Left ventricle myocardium inferior (tissue), 1 donor: ENCODE measurements around the gene GBF1. TPM values are rescaled to one million over a fixed set of nuclear protein-coding genes. Genes with fewer than 3 reads are reported as not detected.

ENCODE experiments used
- DNase-seq: peaks from one replicate; pipeline ENCODE4 v3.0.0-alpha.2; 2020
- H3K27ac ChIP-seq: fragments of 200-600 bp; replicated peaks from 2 replicates; pipeline ENCODE4 v1.8.0; 2021
- H3K27me3 ChIP-seq: fragments of 200-600 bp; 2 replicates; pipeline ENCODE4 v1.8.0; 2021; ENCODE audit warnings: low read depth
- H3K36me3 ChIP-seq: fragments of 200-600 bp; 2 replicates; pipeline ENCODE4 v1.8.0; 2021
- H3K4me1 ChIP-seq: fragments of 200-600 bp; 2 replicates; pipeline ENCODE4 v1.8.0; 2021
- H3K4me3 ChIP-seq: fragments of 200-600 bp; 2 replicates; pipeline ENCODE4 v1.8.0; 2021; ENCODE audit warnings: mild to moderate bottlenecking, moderate library complexity
- H3K9me3 ChIP-seq: fragments of 200-600 bp; replicated peaks from 2 replicates; pipeline ENCODE4 v1.8.0; 2021
- CTCF ChIP-seq: fragments of 200-600 bp; IDR thresholded peaks from 2 replicates; pipeline ENCODE4 v1.8.0; 2021; ENCODE audit warnings: antibody characterized with exemption, mild to moderate bottlenecking, borderline replicate concordance
- intact Hi-C: fragments of 100-400 bp; cut with micrococcal nuclease; formaldehyde crosslinking; loops from one replicate; pipeline ENCODE4 v1.11.0; 2022
- long read RNA-seq: library from polyadenylated mRNA; unstranded; transcript quantifications from one replicate; pipeline ENCODE4 v2.0.0, GENCODE V29; 2021
- total RNA-seq: library from RNA; stranded (reverse); fragmentation: NEBNext Ultra II Directional; extraction: Animal tissue kit (Norgen Biotek cat#: 25700); gene quantifications from one replicate; pipeline ENCODE4 v1.2.1, GENCODE V29; 2021
- donor health status: DM: no; HTN: yes; CAD: no; lungs with severe emphysema.

The GBF1 gene
- 43.2 TPM for total RNA-seq
- long read RNA-seq, partial matches to known transcripts, result 47 of 62 reads
- long read RNA-seq, other reads (novel, unspliced or antisense), result 15 of 62 reads

- intact Hi-C loops, result no loop called here
- no peaks in the 10 kb centered on the region for H3K36me3 ChIP-seq
- no peak for TF ChIP-seq CTCF
Measured at GRCh38 chr10:102245082-102245931, at the start of gene GBF1. Gene GBF1 (plus strand): TSS chr10:102245532. CDS start chr10:102258939, 13,407 bp downstream.

GRCh38 chr10:102196893-102197292 lies 48.4 kb upstream of the GBF1 start:
- DNase-seq, result no peak
- intact Hi-C loops, result no loop called here
- Histone ChIP-seq H3K4me1 (no peaks in the 10 kb centered on the region), H3K27me3 (no peaks in the 10 kb centered on the region), H3K4me3 (no peak overlapping the region), H3K36me3 (no peaks in the 10 kb centered on the region), H3K27ac (no peak overlapping the region), H3K9me3 (no peaks in the 10 kb centered on the region)
- no peak for TF ChIP-seq CTCF

More at GRCh38 chr10:102245082-102245931, at the start of gene GBF1:
- H3K9me3 ChIP-seq, result no peaks in the 10 kb centered on the region
- peak within 1 kb of the TSS; percentile 92 for H3K27ac ChIP-seq
- DNase-seq, result peak; percentile 91
- peaks cover 79% of the 10 kb centered on the region for H3K4me1 ChIP-seq
- H3K4me3 ChIP-seq, result peak within 1 kb of the TSS; percentile 74
- H3K27me3 ChIP-seq, result no peaks in the 10 kb centered on the region

- Histone ChIP-seq H3K4me1 (no peaks in the 10 kb centered on the region), H3K27me3 (no peaks in the 10 kb centered on the region), H3K4me3 (no peak overlapping the region), H3K9me3 (no peaks in the 10 kb centered on the region), H3K36me3 (no peaks in the 10 kb centered on the region), H3K27ac (no peak overlapping the region)
- no peak for DNase-seq
- no peak for TF ChIP-seq CTCF
- intact Hi-C loops, result no loop called here
Measured at GRCh38 chr10:102198027-102198426, 47.3 kb upstream of the GBF1 start.

- no peak overlapping the region for H3K27ac ChIP-seq
- intact Hi-C loops, result no loop called here
- no peak for DNase-seq
- H3K9me3 ChIP-seq, result peaks cover 14% of the 10 kb centered on the region
- H3K27me3 ChIP-seq, result no peaks in the 10 kb centered on the region
- TF ChIP-seq CTCF, result no peak
- H3K4me3 ChIP-seq, result no peak overlapping the region
- H3K36me3 ChIP-seq, result no peaks in the 10 kb centered on the region
- no peaks in the 10 kb centered on the region for H3K4me1 ChIP-seq
Measured at GRCh38 chr10:102200751-102201640, 44.3 kb upstream of the GBF1 start.

- Histone ChIP-seq H3K27me3 (no peaks in the 10 kb centered on the region), H3K27ac (no peak overlapping the region), H3K4me1 (peaks cover 2% of the 10 kb centered on the region), H3K4me3 (no peak overlapping the region), H3K9me3 (peaks cover 14% of the 10 kb centered on the region), H3K36me3 (no peaks in the 10 kb centered on the region)
- TF ChIP-seq CTCF, result no peak
- DNase-seq, result no peak
- intact Hi-C loops, result no loop called here
Measured at GRCh38 chr10:102202386-102202785, 42.9 kb upstream of the GBF1 start.
